Epithelial cell of esophagus (primary cell): Measurements from ENCODE around the gene LRRC37A2.
"Not testable (repeated sequence)": the region's sequence is repeated elsewhere in the genome, so short reads cannot be mapped to it uniquely, and the experiment has no call there.

ENCODE experiments used
- DNase-seq: peaks from one replicate; pipeline ENCODE4 v3.0.0; 2010; ENCODE audit warnings: low read depth
- H3K4me3 ChIP-seq: 2 replicates; pipeline ENCODE4 v1.5.1; 2011; ENCODE audit warnings: mild to moderate bottlenecking, low read length, control low read depth

Gene LRRC37A2

GRCh38 chr17:46512168-46512567, at the start of gene LRRC37A2:
Gene LRRC37A2 (plus strand): TSS chr17:46512468. CDS start chr17:46512713, 245 bp downstream.
- DNase-seq, H3K4me3 ChIP-seq: not testable (repeated sequence)

DNA sequence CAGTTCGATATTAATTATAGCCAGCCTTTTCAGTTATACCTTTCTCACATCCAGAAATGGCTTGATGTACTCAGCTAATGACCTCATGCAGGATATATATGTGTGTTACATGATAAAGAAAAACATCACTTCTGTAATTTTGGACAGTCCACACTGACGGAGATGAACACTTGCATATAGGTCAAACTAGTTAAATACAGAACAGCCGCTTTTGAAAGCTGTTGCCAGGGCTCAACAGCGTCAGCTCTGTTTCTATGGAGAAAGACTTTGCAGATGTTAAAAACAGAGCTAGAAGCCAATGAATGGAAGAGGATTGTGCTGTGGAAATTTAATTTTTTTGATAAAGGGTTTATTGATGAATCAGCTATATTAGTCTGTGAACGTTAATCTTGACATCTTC, 44.6 kb upstream of the LRRC37A2 start:
- not testable (repeated sequence) for H3K4me3 ChIP-seq, DNase-seq

DNA sequence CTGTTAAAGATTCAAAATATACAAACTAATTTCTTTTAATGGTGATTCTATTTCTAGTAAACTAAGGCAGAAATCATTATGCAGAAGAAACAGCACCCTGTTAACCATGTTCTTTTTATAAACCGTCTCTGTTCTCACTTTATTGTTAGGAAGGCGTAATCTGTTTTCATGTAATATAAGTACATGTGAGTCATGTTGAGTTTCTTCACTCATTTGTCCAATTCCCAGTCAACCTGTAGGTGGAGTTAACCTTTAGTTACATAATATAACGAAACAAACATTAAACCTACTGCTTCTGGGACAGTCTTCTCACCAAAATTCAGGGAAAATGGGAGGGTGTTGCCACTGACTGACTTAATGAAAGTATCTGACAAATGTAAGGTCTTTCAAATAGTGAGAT, 37.8 kb upstream of the LRRC37A2 start:
- not testable (repeated sequence) for H3K4me3 ChIP-seq, DNase-seq

GRCh38 chr17:46475583-46475982, 36.7 kb upstream of the LRRC37A2 start:
- not testable (repeated sequence) for DNase-seq, H3K4me3 ChIP-seq

- not testable (repeated sequence) for H3K4me3 ChIP-seq, DNase-seq
Observed at GRCh38 chr17:46478823-46479222, 33.4 kb upstream of the LRRC37A2 start.

DNA sequence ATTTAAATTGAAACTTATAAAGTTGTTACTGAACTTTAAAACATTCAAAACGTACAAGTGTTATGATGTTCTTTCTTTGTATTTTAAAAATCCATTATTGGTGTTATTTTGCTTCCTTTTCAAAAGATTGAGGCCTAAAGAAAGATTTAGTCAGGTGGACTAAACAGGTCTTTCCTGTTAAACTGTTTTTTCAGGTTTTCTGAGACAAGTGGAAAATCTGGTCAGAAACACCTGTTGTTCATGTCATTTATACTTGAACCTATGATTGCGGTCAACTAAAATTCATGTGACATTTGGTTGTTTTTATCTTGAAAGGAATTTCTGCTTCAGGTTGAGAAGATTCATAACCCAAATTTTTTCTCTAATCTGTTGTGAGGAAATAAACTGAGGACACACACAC, 31.0 kb upstream of the LRRC37A2 start:
- H3K4me3 ChIP-seq, DNase-seq: not testable (repeated sequence)

GRCh38 chr17:46492021-46492420, 20.2 kb upstream of the LRRC37A2 start:
- DNase-seq, H3K4me3 ChIP-seq: not testable (repeated sequence)

DNA sequence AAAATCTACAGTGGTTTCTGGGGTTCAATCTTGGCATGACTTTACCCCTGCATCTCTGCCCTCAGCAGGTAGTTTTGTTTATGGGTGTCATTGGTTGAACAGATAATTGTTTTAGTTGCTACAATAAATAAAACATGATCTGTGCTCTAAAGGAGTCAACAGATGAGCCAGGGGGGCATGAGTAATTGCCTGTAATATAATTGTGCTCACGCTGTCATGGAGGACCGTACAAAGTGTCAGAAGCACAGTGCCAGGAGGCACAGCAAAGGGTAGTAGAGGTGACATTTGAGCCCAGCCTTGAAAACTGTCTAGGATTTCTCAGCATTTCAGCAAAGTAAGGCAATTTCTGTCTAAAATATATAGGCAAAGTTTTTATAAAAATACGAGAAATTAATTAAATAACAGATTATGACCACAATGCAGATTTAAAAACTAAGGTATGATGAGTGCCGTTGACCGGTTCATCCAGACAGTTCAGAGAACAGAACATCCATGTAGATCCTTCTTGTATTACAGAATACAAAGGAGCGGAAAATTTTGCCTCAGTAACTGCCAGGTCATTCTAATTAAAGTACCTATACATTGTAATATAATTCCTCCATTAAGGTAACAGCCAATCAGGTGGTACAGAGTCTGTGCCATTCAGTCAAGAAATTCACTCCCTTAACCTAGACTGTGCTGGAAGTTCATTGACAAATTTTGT, 12.7 kb upstream of the LRRC37A2 start:
- DNase-seq = not testable (repeated sequence)

GRCh38 chr17:46505896-46506295, 6.4 kb upstream of the LRRC37A2 start:
- H3K4me3 ChIP-seq, DNase-seq: not testable (repeated sequence)

More for the DNA sequence above, 12.7 kb upstream of the LRRC37A2 start:
- not testable (repeated sequence) for H3K4me3 ChIP-seq

GRCh38 chr17:46534716-46535115, 22.4 kb downstream of the LRRC37A2 start:
- H3K4me3 ChIP-seq, DNase-seq: not testable (repeated sequence)

GRCh38 chr17:46548607-46549006, 36.3 kb downstream of the LRRC37A2 start:
- DNase-seq, H3K4me3 ChIP-seq: not testable (repeated sequence)

DNA sequence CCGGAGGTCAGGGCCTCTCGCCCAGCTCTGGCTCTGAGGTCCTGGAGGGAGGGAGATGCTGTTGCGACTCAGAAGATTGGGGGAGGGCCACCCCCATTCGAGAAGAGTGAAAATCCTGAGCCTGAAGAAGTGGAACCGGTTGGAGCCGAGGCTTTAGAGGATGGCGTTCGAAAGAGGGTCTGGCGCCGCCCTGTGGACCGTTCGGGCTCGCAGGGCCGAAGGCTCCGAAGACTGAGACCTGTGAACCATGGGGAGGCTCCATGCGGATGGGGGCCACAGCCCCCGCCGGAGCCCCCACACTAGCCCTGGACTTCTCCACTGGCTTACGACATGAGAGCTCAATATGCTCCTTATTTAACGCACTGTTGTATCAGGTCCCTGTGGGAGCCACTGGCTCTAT, 46.9 kb downstream of the LRRC37A2 start:
- not testable (repeated sequence) for DNase-seq, H3K4me3 ChIP-seq

- H3K4me3 ChIP-seq, DNase-seq: not testable (repeated sequence)
Observed at GRCh38 chr17:46560048-46560447, 47.8 kb downstream of the LRRC37A2 start.

- not testable (repeated sequence) for H3K4me3 ChIP-seq, DNase-seq
Observed at GRCh38 chr17:46566284-46566683, 54.0 kb downstream of the LRRC37A2 start.

- not testable (repeated sequence) for DNase-seq, H3K4me3 ChIP-seq
Observed at GRCh38 chr17:46566980-46567379, 54.7 kb downstream of the LRRC37A2 start.

- not testable (repeated sequence) for H3K4me3 ChIP-seq, DNase-seq
Observed at GRCh38 chr17:46571796-46572195, 59.5 kb downstream of the LRRC37A2 start.

GRCh38 chr17:46579083-46580075, 67.1 kb downstream of the LRRC37A2 start, which contains the start of gene ARL17A:
Gene ARL17A (minus strand): TSS chr17:46579691. CDS start chr17:46576322, 3,369 bp downstream.
- DNase-seq, H3K4me3 ChIP-seq: not testable (repeated sequence)

DNA sequence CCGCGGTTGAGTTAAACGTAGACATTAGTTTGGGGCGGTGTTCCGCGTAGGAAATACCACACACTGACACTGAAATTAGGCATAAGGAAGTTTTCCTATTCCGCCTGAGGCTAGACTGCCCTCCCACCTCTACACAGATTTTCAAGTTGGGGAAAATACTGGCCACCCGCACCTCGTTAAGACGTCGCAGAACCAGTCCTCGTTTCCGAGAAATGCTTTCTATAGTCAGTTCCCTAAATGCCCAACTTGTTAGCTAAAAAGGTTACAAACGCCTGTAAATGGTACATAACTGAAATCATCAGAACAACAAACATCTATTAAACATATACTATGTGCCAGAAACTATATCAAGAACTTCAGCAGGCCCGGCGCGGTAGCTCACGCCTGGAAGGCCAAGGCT, 67.8 kb downstream of the LRRC37A2 start:
- H3K4me3 ChIP-seq, DNase-seq: not testable (repeated sequence)

DNA sequence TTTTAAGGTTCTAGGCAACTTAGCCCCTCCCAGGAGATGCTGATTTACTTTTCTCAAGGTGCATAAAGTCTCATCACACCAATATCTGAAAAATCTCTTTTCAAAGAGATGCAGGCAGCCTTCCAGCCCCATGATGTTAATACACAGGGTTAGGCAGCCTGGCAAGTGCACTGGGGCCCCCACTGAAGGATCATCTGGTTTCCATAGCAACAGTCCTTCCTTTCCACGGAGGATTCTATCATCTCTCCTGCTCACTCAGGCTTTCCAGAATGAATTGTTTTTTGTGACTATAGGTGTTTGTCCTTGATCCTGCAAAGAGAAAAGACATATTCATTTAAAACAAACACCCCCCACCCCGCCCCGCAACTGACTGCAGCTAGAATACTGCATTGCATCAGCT, 73.2 kb downstream of the LRRC37A2 start:
- DNase-seq, H3K4me3 ChIP-seq: not testable (repeated sequence)
